Measurements from ENCODE around the gene RNFT2.

The RNFT2 gene, protein sequence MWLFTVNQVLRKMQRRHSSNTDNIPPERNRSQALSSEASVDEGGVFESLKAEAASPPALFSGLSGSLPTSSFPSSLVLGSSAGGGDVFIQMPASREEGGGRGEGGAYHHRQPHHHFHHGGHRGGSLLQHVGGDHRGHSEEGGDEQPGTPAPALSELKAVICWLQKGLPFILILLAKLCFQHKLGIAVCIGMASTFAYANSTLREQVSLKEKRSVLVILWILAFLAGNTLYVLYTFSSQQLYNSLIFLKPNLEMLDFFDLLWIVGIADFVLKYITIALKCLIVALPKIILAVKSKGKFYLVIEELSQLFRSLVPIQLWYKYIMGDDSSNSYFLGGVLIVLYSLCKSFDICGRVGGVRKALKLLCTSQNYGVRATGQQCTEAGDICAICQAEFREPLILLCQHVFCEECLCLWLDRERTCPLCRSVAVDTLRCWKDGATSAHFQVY

DNA sequence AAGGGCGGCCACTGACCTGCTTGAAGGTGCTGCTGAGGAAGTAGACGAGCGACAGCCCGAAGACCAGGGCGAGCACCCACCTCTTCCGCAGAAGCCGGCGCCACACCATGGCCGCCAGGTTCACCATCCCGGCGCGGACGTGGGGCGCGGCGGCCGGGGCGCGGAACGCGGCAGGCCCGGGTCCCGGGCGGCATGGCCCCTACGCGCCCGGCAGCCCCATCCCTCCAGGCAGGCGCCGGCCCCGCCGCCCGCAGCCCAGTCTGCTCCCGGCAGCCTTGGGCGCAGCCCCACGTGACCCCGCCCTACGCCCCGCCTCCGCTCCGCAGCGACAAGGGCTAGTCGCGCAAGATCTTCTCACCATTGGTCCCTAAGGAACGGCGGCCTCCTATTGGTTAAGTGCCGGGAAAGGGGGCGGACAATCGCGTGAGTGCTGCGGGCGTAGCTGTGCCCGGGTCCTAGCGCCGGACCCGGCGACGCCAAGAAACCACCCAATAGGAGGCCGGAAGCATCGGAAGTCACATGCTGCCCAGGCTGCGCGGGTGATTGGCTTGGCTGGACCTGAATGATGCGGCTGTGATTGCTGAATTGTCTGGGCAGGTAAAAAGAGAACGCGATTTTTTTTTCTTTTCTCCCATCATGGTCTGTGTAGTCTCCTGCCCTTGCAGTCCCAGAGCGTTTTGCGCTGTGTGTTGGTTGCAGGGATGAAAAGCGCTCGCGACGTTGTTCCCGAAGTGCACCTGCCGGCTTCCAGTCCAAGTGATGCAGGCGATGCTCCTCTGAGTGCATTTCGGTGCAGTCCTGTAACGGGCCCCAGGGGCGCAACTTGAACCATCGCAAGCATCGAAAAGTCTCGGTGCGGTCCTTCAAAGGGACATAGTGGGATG is at the start of gene RNFT2, which contains the start of gene SPRING1:
TSS of gene RNFT2 (plus strand) at position 542 of the 884 bp plus-strand sequence. CDS start 2,183 bp downstream, outside the sequence.
TSS of gene SPRING1 (minus strand) at position 296 of the 884 bp plus-strand sequence. CDS start at position 127, 169 bp downstream.
- DNase-seq (ENCODE audit: low read depth) = peak; percentile 99

DNA sequence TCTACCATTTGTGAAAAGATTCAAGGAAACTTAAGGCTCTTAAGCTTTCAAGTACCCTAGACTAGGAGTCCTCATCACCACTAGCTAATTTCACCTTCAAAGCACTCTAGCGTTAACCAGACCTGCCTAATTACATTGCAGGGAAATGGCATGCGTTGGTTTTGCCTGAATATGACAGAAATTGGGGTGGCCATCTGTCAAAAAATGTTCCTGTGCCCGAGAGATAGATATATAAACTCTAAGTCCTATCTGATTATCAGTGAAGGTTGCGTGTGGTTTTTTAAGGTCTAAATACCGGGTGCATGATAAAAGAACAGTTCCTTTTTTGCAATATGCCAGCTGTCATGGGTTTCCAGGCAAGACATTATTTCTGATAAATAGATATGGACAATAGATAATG is 48.6 kb upstream of the RNFT2 start:
- no peak for DNase-seq (ENCODE audit: low read depth)

- DNase-seq (ENCODE audit: low read depth) = no peak
These were observed 48.0 kb upstream of the RNFT2 start for GRCh38 chr12:116689979-116690744.

- DNase-seq (ENCODE audit: low read depth) = no peak
These were observed 46.9 kb upstream of the RNFT2 start for GRCh38 chr12:116691205-116691604.

DNA sequence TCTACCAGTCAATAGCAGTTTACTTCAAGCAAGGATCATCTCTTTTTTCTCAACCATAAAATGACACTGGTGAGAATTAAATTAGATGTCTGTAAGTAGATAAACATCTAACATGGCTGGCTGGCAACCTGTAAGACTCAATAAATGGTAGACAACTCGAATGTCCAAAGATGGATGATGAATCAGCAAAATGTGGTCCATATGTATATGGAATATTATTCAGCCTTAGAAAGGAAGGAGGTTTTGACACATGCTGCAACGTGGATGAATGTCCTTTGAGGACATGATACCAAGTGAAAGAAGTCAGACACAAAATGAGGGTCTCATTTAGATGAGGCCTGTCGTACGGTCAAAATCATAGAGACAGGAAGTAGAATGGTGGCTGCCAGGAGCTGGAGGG is 46.5 kb upstream of the RNFT2 start:
- no peak for DNase-seq (ENCODE audit: low read depth)

DNA sequence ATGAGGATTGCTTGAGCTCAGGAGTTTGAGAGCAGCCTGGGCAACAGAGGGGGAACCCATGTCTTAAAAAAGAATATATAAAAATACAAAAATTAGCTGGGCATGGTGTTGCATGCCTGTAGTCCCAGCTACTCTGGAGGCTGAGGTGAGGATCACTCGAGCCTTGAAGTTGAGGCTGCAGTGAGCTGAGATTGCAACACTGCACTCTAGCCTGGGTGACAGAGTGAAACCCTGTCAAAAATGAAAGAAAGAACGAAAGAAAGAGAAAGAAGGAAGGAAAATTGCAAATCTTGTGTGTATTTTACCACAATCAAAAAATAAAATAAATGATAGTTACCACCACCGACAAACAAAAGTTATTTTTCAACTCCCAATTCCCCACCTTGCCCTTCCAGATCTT is 45.5 kb upstream of the RNFT2 start:
- DNase-seq (ENCODE audit: low read depth) = no peak

- DNase-seq (ENCODE audit: low read depth) = peak; percentile 8
These were observed 44.6 kb upstream of the RNFT2 start for GRCh38 chr12:116693286-116694227.

- DNase-seq (ENCODE audit: low read depth) = no peak
These were observed 43.3 kb upstream of the RNFT2 start for GRCh38 chr12:116694653-116695463.

- no peak for DNase-seq (ENCODE audit: low read depth)
These were observed 42.7 kb upstream of the RNFT2 start for GRCh38 chr12:116695464-116695725.

DNA sequence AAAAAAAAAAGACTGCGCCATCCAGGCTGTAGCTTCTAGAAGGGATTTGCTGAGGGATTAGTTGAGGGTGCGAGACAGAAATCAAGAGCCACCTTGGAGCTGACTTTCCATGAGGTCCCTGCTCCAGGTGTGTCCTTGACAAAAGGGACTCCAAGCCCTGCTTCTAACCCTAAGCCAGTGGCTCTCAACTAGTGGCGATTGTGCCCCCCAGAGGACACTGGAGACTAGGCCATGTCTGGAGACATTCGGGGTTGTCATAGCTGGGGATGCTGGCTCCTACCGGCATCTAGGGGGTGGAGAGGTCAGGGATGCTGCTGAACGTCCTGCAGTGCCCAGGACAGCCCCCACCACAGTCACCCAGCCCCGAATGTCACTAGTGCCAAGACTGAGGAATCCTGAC is 40.8 kb upstream of the RNFT2 start:
- DNase-seq (ENCODE audit: low read depth) = peak; percentile 49

DNA sequence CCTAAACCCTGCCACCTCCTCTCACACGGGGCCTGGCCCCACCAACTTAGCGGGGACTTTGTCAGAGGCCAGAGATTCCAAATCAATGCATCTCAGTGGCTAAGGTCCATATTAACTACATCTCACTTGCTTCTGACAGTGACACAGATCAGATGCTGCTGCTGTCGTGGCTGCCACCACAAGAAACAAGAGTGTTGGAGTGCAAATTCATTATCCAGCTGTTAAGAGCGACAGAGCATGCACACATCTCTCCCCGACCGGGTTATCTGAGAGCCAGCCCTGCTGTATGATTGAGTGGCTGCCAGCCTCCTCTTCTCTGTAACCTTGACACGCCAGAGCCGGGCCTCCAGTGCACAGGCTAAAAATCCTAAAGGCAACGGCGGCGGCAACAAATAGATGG is 40.4 kb upstream of the RNFT2 start:
- DNase-seq (ENCODE audit: low read depth) = no peak

- DNase-seq (ENCODE audit: low read depth) = no peak
These were observed 40.0 kb upstream of the RNFT2 start for GRCh38 chr12:116698116-116698515.

- DNase-seq (ENCODE audit: low read depth) = no peak
These were observed 39.5 kb upstream of the RNFT2 start for GRCh38 chr12:116698554-116699075.

DNA sequence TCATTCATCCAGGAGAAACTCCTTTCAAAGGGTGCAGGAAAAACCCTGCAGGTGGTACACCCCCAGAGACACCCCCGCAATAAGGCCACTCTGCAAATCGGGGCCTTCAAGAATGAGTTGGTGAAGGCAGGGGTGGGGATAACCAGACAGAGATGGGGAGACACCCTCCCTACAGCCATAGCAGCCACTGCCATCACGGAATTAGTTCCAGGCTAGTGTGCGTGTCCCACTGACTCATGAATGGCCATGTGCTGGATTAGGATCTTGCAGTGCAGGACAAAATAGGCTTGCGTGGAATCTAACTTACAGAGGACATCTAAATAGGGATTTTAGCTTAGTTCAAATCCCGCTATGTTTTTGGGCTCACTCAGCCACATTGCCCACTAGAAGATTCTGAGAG is 38.0 kb upstream of the RNFT2 start:
- DNase-seq (ENCODE audit: low read depth) = no peak

- DNase-seq (ENCODE audit: low read depth) = no peak
These were observed 36.7 kb upstream of the RNFT2 start for GRCh38 chr12:116701432-116701831.

DNA sequence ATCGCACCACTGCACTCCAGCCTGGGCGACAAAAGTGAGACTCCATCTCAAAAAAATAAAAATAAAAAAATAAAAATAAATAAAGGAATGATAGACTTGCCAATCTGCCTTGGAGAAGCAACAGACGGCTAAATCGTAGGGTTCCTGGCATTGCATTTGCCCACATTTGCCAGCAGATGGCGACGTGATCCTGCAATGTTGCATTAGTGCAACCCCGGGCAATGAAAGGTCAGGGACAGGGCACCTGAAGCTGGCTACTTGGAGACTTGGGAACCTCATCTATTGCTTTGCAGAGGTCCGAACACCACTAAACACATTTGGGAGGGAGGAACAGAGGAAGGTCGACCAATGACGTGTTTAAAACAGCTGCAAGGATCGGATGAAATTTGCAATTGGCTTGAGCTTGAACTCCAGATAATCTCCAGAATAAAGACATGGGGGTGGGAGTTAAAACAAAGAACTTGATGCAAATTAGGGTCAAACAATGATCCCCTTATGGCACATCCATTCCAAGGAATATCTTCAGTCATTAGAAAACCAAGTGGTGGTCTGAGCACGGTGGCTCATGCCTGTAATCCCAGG is 34.8 kb upstream of the RNFT2 start:
- peak; percentile 69 for DNase-seq (ENCODE audit: low read depth)

DNA sequence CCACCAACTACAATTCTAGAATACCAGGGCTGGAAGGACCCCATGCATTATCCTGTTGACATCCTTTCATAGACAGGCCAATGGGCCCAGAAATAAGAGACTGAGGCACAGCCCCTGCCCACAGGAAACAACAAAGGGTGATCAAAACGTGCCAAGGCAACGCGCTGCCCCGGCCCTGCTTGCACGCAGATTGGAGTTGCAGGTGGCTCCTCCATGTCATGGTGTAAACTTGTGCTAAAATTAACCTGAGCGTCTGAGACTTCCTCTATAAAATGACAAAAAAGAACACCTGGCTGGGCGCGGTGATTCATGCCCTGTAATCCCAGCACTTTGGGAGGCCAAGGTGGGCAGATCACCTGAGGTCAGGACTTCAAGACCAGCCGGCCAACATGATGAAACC is 30.4 kb upstream of the RNFT2 start:
- DNase-seq (ENCODE audit: low read depth) = no peak

DNA sequence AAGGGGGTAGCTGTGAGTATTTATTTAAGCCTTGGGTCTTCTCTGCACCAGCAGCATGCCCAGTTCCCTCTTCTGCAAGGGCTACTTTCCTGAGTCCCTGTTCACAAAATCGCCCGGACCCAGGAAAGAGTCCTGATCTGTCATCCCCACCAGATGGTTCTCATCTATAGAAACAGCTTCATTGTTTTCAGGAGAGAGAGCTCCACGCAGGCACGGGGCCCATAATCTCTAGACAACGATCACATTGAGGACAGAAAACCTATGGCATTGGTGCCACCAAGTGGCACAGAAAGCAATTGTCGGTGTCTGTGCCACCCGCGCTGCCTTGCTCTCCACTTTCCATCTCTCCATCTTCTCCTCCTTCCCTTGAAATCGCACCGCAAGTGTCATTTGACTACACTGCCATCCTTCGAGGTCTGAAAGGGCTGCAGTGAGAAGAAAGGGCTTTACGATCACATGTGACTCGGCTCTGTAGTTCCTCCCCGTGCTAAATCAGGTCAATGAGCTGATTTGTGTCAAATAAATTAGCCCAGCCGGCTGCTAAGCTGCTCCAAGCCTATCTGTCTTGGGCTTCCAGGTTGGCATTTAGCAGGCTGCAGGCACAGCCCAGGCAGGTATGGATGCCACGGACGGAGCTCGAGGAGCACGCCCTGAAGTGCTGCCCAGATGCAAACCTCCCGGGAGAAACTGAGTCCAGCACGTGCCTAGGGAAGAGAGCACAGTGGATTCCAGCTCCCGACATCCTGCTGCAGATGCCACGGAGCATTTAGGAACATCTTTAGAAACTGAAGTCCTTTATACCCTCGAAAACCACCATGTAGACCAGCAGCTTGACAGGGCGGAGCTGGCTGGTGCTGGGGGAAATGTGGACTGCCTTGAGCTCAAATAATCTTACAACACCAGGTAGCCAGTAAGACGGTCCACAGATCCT is 29.0 kb upstream of the RNFT2 start:
- peak; percentile 67 for DNase-seq (ENCODE audit: low read depth)

DNA sequence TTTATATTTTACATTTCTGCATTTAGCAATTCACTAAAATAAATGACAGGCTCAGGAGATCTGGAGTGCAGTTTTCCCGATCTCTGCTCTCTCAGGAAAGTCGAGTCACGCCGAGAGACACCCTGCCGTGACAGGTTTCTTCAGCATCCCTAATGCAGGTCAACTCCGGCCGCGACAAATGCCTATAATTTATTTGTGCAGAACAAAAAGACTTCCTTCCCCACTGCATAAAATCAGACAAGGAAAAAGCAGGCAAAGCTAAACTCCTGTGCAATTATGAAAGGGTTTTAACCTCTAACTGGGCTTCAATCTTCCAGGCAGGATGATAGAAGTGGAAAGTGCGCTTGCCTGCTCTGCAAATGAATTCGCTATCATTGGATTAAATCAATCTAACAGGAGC is 28.3 kb upstream of the RNFT2 start:
- DNase-seq (ENCODE audit: low read depth) = no peak

All from ELR (cell line).